GM19397 (cell line): ENCODE measurements around the gene FIBCD1.
"Not testable (repeated sequence)": the region's sequence is repeated elsewhere in the genome, so short reads cannot be mapped to it uniquely, and the experiment has no call there.

ENCODE experiments used
- ATAC-seq: cut with Tn5 transposase; IDR thresholded peaks from one replicate; pipeline ENCODE4 v1.9.1; 2021; ENCODE audit warnings: mild to moderate bottlenecking, moderate library complexity; ENCODE audit not compliant: unreplicated experiment

Gene FIBCD1

GRCh38 chr9:130955947-130956621 is 17.0 kb upstream of the FIBCD1 start:
- no peak for ATAC-seq

- not testable (repeated sequence) for ATAC-seq
Observed at GRCh38 chr9:130954925-130955324, 15.9 kb upstream of the FIBCD1 start.

GRCh38 chr9:130954317-130954716 is 15.3 kb upstream of the FIBCD1 start:
- ATAC-seq, result no peak

- no peak for ATAC-seq
Observed at GRCh38 chr9:130952065-130952762, 13.2 kb upstream of the FIBCD1 start.

GRCh38 chr9:130950039-130950311 is 10.9 kb upstream of the FIBCD1 start:
- ATAC-seq, result no peak

GRCh38 chr9:130949188-130950038 is 10.4 kb upstream of the FIBCD1 start:
- no peak for ATAC-seq

GRCh38 chr9:130948266-130948665 is 9.2 kb upstream of the FIBCD1 start:
- no peak for ATAC-seq

- ATAC-seq, result no peak
Observed at GRCh38 chr9:130947618-130948140, 8.6 kb upstream of the FIBCD1 start.

GRCh38 chr9:130946766-130947617 is 7.9 kb upstream of the FIBCD1 start:
- ATAC-seq, result no peak

GRCh38 chr9:130945173-130945572 is 6.1 kb upstream of the FIBCD1 start:
- no peak for ATAC-seq

GRCh38 chr9:130944510-130945058 is 5.5 kb upstream of the FIBCD1 start:
- ATAC-seq, result no peak

- no peak for ATAC-seq
Observed at GRCh38 chr9:130943777-130944176, 4.7 kb upstream of the FIBCD1 start.

- no peak for ATAC-seq
Observed at GRCh38 chr9:130943221-130943620, 4.2 kb upstream of the FIBCD1 start.

GRCh38 chr9:130942679-130943078 is 3.6 kb upstream of the FIBCD1 start:
- ATAC-seq, result no peak

GRCh38 chr9:130942084-130942483 is 3.0 kb upstream of the FIBCD1 start:
- ATAC-seq, result no peak

GRCh38 chr9:130940693-130941576 is 1.9 kb upstream of the FIBCD1 start:
- no peak for ATAC-seq

GRCh38 chr9:130940027-130940549 is 1.0 kb upstream of the FIBCD1 start:
- ATAC-seq, result no peak

GRCh38 chr9:130939405-130940026 is 469 bp upstream of the FIBCD1 start:
- no peak for ATAC-seq

GRCh38 chr9:130938184-130938651 is 829 bp downstream of the FIBCD1 start:
- no peak for ATAC-seq
